C4-2B (cell line): ENCODE data around the gene SRF.

Experiments
- H3K27ac ChIP-seq: fragments of 450-650 bp; 2 replicates; pipeline ENCODE4 v1.5.1; 2017
- ZFX ChIP-seq: fragments of 450-650 bp; IDR thresholded peaks from 2 replicates; pipeline ENCODE4 v1.6.1; 2017
- TF ChIP-seq, protein P1 (sequence below): fragments of 450-650 bp; conservative IDR thresholded peaks from 2 replicates; pipeline ENCODE4 v1.5.1; 2017; ENCODE audit warnings: mild to moderate bottlenecking

SRF gene

GRCh38 chr6:43219119-43219518 is 48.0 kb downstream of the SRF start:
- no peak for TF ChIP-seq ZFX
- TF ChIP-seq, protein P1, sequence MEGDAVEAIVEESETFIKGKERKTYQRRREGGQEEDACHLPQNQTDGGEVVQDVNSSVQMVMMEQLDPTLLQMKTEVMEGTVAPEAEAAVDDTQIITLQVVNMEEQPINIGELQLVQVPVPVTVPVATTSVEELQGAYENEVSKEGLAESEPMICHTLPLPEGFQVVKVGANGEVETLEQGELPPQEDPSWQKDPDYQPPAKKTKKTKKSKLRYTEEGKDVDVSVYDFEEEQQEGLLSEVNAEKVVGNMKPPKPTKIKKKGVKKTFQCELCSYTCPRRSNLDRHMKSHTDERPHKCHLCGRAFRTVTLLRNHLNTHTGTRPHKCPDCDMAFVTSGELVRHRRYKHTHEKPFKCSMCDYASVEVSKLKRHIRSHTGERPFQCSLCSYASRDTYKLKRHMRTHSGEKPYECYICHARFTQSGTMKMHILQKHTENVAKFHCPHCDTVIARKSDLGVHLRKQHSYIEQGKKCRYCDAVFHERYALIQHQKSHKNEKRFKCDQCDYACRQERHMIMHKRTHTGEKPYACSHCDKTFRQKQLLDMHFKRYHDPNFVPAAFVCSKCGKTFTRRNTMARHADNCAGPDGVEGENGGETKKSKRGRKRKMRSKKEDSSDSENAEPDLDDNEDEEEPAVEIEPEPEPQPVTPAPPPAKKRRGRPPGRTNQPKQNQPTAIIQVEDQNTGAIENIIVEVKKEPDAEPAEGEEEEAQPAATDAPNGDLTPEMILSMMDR: no peak
- H3K27ac ChIP-seq: no peak overlapping the region

- TF ChIP-seq ZFX: no peak
- TF ChIP-seq, protein P1: no peak
- no peak overlapping the region for H3K27ac ChIP-seq
These were observed 48.7 kb downstream of the SRF start for GRCh38 chr6:43219814-43220213.

- no peak overlapping the region for H3K27ac ChIP-seq
- TF ChIP-seq, protein P1: no peak
These were observed 49.4 kb downstream of the SRF start for GRCh38 chr6:43220439-43220951.

DNA sequence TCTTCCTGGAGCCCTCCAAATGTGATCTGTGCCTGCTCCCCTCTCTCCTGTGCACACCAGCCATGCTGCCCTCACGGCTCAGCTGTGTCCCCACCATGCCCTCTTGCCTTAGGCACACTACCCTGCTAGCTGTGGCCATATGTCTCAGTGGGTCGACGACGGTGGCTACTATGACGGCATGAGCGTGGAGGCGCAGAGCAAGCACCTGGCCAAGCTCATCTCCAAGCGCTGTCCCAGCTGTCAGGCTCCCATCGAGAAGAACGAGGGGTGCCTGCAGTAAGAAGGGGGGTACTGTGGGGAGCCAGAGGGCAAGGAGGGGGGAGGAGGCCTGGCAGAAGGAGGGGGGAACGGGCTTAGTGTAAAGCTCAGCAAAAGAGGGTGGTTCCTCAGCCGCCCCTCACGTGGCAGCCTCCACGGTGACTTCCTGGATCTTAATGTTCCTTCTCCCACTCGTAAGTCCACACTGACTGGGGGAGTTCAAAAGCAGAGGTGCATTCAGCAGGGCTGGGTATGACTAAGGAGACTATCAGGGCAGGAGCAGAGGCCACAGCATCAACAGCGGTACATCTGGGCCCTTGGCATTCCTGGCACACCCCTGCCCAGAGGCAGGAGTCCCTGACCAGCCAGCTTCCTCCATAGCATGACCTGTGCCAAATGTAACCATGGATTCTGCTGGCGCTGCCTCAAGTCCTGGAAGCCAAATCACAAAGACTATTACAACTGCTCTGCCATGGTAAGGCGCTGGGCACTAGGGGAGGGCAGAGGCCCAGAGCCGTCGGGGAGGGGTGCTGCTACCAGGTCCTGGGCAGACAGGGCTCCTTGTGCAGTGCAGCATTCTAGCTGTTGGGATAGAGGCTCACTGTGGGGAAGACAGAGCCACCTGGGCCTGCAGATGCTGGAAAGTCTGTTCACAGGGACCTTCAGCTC is 50.2 kb downstream of the SRF start:
- TF ChIP-seq ZFX: no peak
- TF ChIP-seq, protein P1: no peak
- no peak overlapping the region for H3K27ac ChIP-seq

GRCh38 chr6:43222418-43223059 is 51.5 kb downstream of the SRF start:
- no peak overlapping the region for H3K27ac ChIP-seq

DNA sequence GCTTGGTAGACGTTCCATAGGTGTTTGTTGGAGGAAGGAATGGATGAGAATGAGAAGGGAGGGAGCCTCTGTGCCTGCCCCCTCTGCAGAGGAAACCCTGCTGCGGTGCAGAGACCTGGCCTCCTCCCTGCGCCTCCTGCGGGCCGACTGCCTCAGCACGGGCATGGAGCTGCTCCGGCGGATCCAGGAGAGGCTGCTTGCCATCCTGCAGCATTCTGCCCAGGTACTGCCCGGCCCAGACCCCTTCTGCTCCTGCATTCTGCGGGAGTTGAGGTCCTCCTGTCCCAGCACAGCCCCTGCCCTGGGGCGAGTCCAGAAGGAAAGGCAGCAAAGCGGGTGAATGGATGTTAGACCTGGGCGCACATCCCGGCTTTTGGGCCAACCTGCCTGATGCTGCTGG is 52.1 kb downstream of the SRF start:
- no peak overlapping the region for H3K27ac ChIP-seq
- no peak for TF ChIP-seq ZFX
- TF ChIP-seq, protein P1: no peak

More at GRCh38 chr6:43222418-43223059, 51.5 kb downstream of the SRF start:
- TF ChIP-seq, protein P1: no peak
- TF ChIP-seq ZFX: no peak

DNA sequence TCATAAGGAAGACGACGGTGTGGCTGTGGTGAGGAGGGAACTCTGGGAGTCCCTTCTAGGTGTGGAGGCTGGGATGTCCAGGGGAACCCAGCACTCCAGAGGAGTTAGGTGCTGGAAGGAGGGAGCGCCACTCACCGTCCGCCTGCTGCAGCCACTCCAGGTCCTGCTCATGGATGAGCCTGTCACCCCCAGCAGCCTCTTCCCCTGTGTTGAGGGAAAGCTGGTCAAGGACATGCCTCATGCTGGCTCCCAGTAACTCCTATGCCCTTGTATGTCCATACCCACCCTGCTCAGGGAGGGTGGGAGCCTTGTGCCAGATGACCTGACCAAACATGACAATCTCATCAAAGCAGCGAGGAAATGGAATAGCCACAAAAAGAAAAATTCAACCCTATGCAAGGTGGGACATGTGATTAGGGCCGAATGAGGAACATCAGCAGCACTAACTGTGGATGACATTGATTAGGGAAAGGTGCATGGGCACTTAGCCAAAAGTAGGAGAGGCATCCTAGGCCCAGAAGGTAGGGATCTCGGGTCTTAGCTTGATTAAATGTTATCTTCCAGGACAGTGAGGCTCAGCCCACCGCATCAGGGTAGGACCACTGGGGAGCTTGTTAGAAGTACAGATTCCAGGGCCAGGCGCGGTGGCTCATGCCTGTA is 55.3 kb downstream of the SRF start:
- no peak overlapping the region for H3K27ac ChIP-seq
- no peak for TF ChIP-seq ZFX
- TF ChIP-seq, protein P1: no peak
